C4-2B (cell line): ENCODE data around the gene KIF1B.

ENCODE experiments used
- H3K27ac ChIP-seq: fragments of 450-650 bp; 2 replicates; pipeline ENCODE4 v1.5.1; 2017
- ZFX ChIP-seq: fragments of 450-650 bp; IDR thresholded peaks from 2 replicates; pipeline ENCODE4 v1.6.1; 2017
- TF ChIP-seq, protein P1 (sequence below): fragments of 450-650 bp; conservative IDR thresholded peaks from 2 replicates; pipeline ENCODE4 v1.5.1; 2017; ENCODE audit warnings: mild to moderate bottlenecking

The KIF1B gene

DNA sequence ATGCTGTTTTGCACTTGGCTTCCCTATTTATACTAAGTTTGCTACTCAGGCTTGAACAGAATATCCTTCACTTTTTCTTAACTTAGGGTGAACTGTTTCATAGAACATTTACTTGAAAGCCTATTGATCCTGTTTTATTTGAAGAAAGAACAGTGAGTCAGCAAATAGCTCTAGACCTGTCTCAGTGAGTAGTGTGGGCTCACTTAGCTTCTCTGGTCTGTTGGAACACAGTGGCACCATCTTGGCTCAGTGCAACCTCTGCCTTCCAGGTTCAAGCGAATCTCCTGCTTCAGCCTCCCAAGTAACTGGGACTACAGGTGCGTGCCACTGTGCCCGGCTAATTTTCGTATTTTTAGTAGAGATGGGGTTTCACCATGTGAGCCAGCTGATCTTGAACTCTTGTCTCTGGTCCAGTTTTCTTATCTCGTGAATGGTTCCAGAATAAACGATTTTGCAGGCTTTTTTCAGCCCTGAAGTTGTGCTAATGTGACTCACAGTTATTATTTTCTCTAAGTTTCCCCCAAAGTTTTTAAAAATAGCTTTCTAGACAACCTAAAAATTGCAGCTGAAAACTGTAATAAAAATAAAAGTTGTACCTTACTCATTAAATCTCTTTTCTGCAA is 76.8 kb downstream of the KIF1B start:
- no peak for TF ChIP-seq ZFX
- TF ChIP-seq, protein P1, sequence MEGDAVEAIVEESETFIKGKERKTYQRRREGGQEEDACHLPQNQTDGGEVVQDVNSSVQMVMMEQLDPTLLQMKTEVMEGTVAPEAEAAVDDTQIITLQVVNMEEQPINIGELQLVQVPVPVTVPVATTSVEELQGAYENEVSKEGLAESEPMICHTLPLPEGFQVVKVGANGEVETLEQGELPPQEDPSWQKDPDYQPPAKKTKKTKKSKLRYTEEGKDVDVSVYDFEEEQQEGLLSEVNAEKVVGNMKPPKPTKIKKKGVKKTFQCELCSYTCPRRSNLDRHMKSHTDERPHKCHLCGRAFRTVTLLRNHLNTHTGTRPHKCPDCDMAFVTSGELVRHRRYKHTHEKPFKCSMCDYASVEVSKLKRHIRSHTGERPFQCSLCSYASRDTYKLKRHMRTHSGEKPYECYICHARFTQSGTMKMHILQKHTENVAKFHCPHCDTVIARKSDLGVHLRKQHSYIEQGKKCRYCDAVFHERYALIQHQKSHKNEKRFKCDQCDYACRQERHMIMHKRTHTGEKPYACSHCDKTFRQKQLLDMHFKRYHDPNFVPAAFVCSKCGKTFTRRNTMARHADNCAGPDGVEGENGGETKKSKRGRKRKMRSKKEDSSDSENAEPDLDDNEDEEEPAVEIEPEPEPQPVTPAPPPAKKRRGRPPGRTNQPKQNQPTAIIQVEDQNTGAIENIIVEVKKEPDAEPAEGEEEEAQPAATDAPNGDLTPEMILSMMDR, result no peak
- no peak overlapping the region for H3K27ac ChIP-seq

DNA sequence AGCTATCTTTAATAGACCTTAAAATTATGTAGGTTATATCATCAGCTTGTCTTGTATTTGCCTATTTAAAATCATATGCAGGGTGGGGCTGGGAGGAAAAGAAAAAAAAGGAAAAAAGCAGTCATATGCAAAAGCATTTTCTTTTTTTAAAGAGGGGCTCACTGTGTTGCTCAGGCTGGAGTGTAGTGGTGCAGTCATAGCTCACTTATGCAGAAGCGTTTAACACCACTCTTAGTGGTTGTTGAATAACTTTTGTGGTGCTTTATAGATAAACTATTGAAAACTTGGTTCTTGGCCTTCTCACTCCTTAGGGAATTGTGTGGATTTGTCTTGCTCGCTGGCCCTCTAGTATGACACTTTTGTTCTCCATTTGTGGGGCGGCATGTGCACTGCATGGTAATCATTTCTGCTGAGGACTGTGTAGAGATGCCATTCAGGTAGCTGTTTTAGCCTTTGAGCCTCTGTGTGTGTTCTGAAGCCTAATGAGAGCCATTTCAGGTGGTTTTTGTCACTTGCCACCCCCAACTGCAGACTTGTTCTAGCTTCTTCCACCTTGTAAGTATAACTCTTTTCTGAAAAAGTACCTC is 77.8 kb downstream of the KIF1B start:
- no peak overlapping the region for H3K27ac ChIP-seq
- no peak for TF ChIP-seq ZFX
- TF ChIP-seq, protein P1, result no peak

DNA sequence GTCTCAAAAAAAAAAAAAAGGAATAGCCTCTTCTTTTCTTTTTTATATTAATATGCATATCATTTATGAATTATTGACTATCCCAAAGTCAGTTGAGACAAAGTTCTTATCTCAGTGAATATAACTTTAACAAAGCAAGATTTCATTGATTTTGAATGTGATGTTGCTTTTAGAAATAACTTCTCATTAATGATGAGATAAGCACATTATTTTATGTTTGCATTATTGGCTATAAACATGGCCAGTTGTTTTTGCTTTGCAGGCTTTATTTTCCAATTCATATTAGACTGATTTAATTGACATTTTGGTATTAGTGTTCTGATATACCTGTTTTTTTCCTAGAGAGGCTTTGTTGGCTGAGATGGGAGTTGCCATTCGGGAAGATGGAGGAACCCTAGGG is 81.3 kb downstream of the KIF1B start:
- TF ChIP-seq, protein P1, result no peak
- no peak for TF ChIP-seq ZFX
- H3K27ac ChIP-seq, result no peak overlapping the region

DNA sequence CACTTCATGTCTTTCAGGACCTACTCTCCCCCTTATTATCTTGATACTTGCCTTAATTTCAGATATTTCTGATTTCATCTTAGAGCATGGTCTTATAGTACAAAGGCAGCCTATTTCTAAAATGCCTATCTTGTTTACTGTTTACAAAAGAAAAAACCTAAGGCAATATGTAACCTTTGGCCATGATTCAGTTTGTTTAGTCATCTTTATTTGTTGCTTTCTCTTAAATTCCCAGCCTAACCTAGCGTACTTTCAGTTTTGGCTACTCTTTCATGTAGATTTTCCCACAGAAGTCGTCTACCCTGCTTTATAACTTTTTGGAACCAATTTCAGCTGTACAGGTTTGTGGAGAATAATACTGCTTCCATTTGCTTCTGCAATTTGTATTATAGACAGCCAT is 81.8 kb downstream of the KIF1B start:
- H3K27ac ChIP-seq, result no peak overlapping the region
- TF ChIP-seq, protein P1, result no peak

DNA sequence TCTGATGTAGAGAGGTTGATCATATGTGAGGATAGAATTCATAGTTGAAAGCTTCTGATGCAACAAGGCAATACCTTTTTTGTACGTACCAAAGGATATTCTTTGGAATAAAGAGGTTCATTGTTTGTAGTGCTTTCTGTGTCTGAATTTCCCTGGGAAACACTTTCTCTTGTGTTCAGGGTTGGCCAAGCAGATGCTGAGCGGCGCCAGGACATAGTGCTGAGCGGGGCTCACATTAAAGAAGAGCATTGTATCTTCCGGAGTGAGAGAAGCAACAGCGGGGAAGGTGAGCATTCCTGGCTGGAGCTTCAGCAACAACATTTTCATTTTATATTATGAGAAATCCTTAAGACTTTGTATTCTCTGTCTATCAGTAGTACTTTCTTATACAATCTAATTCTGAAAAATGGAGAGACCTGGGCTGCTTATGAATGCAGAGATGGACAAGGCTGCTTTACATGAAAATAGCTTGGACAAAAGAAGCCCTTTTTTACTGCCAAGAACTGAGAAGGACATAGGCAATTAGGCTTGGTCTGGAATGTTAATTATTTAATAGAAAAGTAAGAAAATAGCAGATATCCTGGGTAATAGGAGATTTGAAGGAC is 85.2 kb downstream of the KIF1B start:
- TF ChIP-seq, protein P1, result no peak
- no peak for TF ChIP-seq ZFX
- H3K27ac ChIP-seq, result no peak overlapping the region

DNA sequence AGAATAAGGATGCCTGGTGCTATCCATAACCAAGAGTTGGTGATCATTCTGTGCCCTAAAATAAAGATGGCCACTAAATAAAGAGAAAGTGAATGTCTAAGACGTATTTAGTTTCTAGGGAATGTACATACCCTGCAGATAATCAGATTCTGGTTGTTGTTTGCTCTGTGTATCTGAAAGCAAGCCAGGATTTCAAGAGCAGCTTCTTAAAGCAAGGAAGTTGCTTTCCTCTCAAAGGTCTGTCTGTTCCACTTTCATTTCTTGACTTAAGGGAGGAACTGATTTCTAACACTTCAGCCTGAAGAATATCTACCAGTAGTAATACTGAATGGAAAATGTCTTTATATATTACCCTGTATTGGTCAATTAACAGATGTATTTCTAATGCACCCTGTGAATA is 88.8 kb downstream of the KIF1B start:
- no peak overlapping the region for H3K27ac ChIP-seq
- TF ChIP-seq, protein P1, result no peak
- TF ChIP-seq ZFX, result no peak

DNA sequence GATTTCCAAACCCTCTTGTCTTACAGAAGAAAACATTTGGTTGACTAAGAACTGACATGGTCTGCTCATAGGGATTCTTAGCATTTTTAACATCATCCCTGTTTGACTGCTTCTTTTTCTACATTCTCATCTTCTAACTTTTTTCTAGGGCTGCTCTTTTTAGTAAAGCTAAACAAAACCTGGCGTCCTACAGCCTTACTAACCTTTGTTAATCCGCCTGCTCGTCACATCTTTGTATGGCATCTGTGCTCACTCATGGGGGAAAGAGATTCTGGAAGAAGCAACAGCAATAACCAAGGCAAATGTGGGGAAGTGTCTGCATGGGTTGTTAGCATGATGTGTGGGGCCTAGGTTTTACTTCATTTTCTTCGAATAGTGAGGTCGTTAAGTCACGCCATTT is 92.0 kb downstream of the KIF1B start:
- TF ChIP-seq, protein P1, result no peak
- TF ChIP-seq ZFX, result no peak
- no peak overlapping the region for H3K27ac ChIP-seq
